Measurements from ENCODE around the gene DHX15. TPM values are rescaled to one million over a fixed set of nuclear protein-coding genes. Genes with fewer than 3 reads are reported as not detected.

Gene DHX15
- total and polyA plus RNA-seq, 10 of the 15 experiments (the other 5 are each of a cell fraction or from before 2014, with no cell fraction given), result 166 to 269 (median 184) TPM

DNA sequence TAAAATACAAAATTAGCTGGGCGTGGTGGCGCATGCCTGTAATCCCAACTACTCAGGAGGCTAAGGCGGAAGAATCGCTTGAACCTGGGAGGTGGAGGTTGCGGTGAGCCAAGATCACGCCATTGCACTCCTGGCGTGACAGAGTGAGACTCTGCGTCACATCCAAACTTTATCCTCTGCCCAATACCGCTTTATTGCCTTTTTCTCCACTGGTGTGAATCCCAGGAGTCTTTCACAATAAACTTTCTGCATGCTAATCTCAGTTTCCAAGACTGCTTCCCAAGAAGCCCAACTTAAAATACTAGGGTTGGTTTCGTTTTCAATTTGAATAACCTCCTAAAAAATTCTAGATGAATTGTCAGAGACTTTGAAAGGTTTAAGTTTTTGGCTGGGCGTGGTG lies 27.2 kb upstream of the DHX15 start:
- intact Hi-C loops (cut with micrococcal nuclease; ENCODE audit: unreplicated experiment) (no loop called here), in situ Hi-C loops (cut with MboI) (no loop called here)
- Histone ChIP-seq H3K4me3 (no peak overlapping the region), H3K9ac (ENCODE audit: control insufficient read depth, insufficient read depth, low read length) (no peak overlapping the region), H3K4me1 (ENCODE audit: control insufficient read depth, insufficient read depth, low read length) (no peaks in the 10 kb centered on the region), H2AFZ (ENCODE audit: control insufficient read depth, low read depth, low read length) (no peak overlapping the region), H3K36me3 (ENCODE audit: control insufficient read depth in 2 of 2, insufficient read depth in 2 of 2, low read length in 1 of 2) (no peaks in the 10 kb centered on the region), H3K79me2 (ENCODE audit: control insufficient read depth, insufficient read depth, low read length) (no peaks in the 10 kb centered on the region), H3K9me3 (replicated peaks; ENCODE audit: control insufficient read depth, insufficient read depth, low read length) (no peaks in the 10 kb centered on the region; the same call in 2 of the 3 replicates), H3K27me3 (replicated peaks in 1 of 2; ENCODE audit: control insufficient read depth in 2 of 2, insufficient read depth in 2 of 2, low read length in 1 of 2) (no peaks in the 10 kb centered on the region), H4K20me1 (ENCODE audit: control insufficient read depth, insufficient read depth) (no peaks in the 10 kb centered on the region), H3K4me2 (ENCODE audit: control insufficient read depth, insufficient read depth) (no peak overlapping the region), H3K27ac (ENCODE audit: control insufficient read depth, insufficient read depth) (no peak overlapping the region)
- ChIA-PET RAD21 (ENCODE audit: unreplicated experiment) (no interaction called here), CTCF (no interaction called here), SMC1A (ENCODE audit: uncharacterized antibody, unreplicated experiment) (no interaction called here), POLR2A (no interaction called here)
- no peak for TF ChIP-seq CHD1 (IDR thresholded peaks at IDR 0.05; ENCODE audit: low read depth, low read length)
- no peak for TF ChIP-seq POU2F2 (IDR thresholded peaks at IDR 0.05; ENCODE audit: borderline replicate concordance, low read depth, low read length)
- TF ChIP-seq NFIC (IDR thresholded peaks at IDR 0.05; ENCODE audit: low read depth, low read length), result no peak
- TF ChIP-seq HDAC6 (IDR thresholded peaks at IDR 0.05; ENCODE audit: unreplicated experiment), result no peak
- no peak for TF ChIP-seq SUPT20H (IDR thresholded peaks at IDR 0.05; ENCODE audit: borderline replicate concordance, control insufficient read depth, low read depth, low read length)
- no peak for TF ChIP-seq KAT2A (conservative IDR thresholded peaks at IDR 0.05; ENCODE audit: control insufficient read depth, low read depth, low read length)
- TF ChIP-seq, protein P1, sequence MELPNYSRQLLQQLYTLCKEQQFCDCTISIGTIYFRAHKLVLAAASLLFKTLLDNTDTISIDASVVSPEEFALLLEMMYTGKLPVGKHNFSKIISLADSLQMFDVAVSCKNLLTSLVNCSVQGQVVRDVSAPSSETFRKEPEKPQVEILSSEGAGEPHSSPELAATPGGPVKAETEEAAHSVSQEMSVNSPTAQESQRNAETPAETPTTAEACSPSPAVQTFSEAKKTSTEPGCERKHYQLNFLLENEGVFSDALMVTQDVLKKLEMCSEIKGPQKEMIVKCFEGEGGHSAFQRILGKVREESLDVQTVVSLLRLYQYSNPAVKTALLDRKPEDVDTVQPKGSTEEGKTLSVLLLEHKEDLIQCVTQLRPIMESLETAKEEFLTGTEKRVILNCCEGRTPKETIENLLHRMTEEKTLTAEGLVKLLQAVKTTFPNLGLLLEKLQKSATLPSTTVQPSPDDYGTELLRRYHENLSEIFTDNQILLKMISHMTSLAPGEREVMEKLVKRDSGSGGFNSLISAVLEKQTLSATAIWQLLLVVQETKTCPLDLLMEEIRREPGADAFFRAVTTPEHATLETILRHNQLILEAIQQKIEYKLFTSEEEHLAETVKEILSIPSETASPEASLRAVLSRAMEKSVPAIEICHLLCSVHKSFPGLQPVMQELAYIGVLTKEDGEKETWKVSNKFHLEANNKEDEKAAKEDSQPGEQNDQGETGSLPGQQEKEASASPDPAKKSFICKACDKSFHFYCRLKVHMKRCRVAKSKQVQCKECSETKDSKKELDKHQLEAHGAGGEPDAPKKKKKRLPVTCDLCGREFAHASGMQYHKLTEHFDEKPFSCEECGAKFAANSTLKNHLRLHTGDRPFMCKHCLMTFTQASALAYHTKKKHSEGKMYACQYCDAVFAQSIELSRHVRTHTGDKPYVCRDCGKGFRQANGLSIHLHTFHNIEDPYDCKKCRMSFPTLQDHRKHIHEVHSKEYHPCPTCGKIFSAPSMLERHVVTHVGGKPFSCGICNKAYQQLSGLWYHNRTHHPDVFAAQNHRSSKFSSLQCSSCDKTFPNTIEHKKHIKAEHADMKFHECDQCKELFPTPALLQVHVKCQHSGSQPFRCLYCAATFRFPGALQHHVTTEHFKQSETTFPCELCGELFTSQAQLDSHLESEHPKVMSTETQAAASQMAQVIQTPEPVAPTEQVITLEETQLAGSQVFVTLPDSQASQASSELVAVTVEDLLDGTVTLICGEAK (IDR thresholded peaks at IDR 0.05; ENCODE audit: borderline replicate concordance), result no peak
- TF ChIP-seq, protein P2, sequence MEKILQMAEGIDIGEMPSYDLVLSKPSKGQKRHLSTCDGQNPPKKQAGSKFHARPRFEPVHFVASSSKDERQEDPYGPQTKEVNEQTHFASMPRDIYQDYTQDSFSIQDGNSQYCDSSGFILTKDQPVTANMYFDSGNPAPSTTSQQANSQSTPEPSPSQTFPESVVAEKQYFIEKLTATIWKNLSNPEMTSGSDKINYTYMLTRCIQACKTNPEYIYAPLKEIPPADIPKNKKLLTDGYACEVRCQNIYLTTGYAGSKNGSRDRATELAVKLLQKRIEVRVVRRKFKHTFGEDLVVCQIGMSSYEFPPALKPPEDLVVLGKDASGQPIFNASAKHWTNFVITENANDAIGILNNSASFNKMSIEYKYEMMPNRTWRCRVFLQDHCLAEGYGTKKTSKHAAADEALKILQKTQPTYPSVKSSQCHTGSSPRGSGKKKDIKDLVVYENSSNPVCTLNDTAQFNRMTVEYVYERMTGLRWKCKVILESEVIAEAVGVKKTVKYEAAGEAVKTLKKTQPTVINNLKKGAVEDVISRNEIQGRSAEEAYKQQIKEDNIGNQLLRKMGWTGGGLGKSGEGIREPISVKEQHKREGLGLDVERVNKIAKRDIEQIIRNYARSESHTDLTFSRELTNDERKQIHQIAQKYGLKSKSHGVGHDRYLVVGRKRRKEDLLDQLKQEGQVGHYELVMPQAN (conservative IDR thresholded peaks at IDR 0.05), result no peak
- no peak for TF ChIP-seq SREBF2 (IDR thresholded peaks at IDR 0.05; ENCODE audit: low read length)
- TF ChIP-seq RCOR1 (conservative IDR thresholded peaks at IDR 0.05; ENCODE audit: low read depth, low read length), result no peak
- TF ChIP-seq, protein P3, sequence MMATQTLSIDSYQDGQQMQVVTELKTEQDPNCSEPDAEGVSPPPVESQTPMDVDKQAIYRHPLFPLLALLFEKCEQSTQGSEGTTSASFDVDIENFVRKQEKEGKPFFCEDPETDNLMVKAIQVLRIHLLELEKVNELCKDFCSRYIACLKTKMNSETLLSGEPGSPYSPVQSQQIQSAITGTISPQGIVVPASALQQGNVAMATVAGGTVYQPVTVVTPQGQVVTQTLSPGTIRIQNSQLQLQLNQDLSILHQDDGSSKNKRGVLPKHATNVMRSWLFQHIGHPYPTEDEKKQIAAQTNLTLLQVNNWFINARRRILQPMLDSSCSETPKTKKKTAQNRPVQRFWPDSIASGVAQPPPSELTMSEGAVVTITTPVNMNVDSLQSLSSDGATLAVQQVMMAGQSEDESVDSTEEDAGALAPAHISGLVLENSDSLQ (IDR thresholded peaks at IDR 0.05), result no peak
- TF ChIP-seq MTA2 (IDR thresholded peaks at IDR 0.05; ENCODE audit: low read depth), result no peak
- TF ChIP-seq, protein P4, sequence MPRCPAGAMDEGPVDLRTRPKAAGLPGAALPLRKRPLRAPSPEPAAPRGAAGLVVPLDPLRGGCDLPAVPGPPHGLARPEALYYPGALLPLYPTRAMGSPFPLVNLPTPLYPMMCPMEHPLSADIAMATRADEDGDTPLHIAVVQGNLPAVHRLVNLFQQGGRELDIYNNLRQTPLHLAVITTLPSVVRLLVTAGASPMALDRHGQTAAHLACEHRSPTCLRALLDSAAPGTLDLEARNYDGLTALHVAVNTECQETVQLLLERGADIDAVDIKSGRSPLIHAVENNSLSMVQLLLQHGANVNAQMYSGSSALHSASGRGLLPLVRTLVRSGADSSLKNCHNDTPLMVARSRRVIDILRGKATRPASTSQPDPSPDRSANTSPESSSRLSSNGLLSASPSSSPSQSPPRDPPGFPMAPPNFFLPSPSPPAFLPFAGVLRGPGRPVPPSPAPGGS (IDR thresholded peaks at IDR 0.05; ENCODE audit: borderline replicate concordance, insufficient read depth, low read depth, low read length, poor library complexity, severe bottlenecking), result no peak
- FAIRE-seq (no peak), ATAC-seq (no peak), DNase-seq (ENCODE audit: low read depth, low spot score) (no peak)
- BruUV-seq (replicated peaks), result no TSS peak
- WGBS (ENCODE audit: insufficient coverage, insufficient replicate concordance, low lambda C conversion rate, missing lambda C conversion rate), result 64% methylated on average over 11 of the region's 11 CpGs
